T-helper 2 cell (primary cell): Measurements from ENCODE around the gene MC4R.
A peak's percentile ranks its signal among the peaks of the same experiment; 100 is the strongest.
"Not testable (repeated sequence)": the region's sequence is repeated elsewhere in the genome, so short reads cannot be mapped to it uniquely, and the experiment has no call there.

Source experiments
- DNase-seq, 5 experiments: peaks; one replicate each; pipeline versions ENCODE4 v3.0.0 to v3.0.0-alpha.2; 2012 to 2022
- total RNA-seq, 2 donors: gene quantifications; one replicate each; lab custom pipeline; 2026; lab: John Stamatoyannopoulos, UW

Gene MC4R
- 0 reads per million in 2 donors for total RNA-seq

GRCh38 chr18:60372596-60372995 is at the start of gene MC4R:
MC4R (minus strand) TSS chr18:60372775; CDS start chr18:60372349, 426 bp downstream.
- DNase-seq: no peak

- DNase-seq: not testable (repeated sequence)
These were observed 49.7 kb upstream of the MC4R start for GRCh38 chr18:60422306-60422705.

GRCh38 chr18:60421356-60422118 is 49.0 kb upstream of the MC4R start:
- DNase-seq: no peak

- no peak for DNase-seq
These were observed 45.4 kb upstream of the MC4R start for GRCh38 chr18:60417946-60418345.

GRCh38 chr18:60413944-60414547 is 41.5 kb upstream of the MC4R start:
- peak in 1 of 5 experiments; percentile 1 for DNase-seq

GRCh38 chr18:60411715-60412114 is 39.1 kb upstream of the MC4R start:
- no peak for DNase-seq

GRCh38 chr18:60406721-60407120 is 34.1 kb upstream of the MC4R start:
- DNase-seq: no peak

GRCh38 chr18:60404486-60405085 is 32.0 kb upstream of the MC4R start:
- DNase-seq: peak in 1 of 5 experiments; percentile 5

GRCh38 chr18:60401346-60401745 is 28.8 kb upstream of the MC4R start:
- no peak for DNase-seq

- DNase-seq: no peak
These were observed 19.1 kb upstream of the MC4R start for GRCh38 chr18:60391571-60392226.

- no peak for DNase-seq
These were observed 16.7 kb upstream of the MC4R start for GRCh38 chr18:60389314-60389713.

GRCh38 chr18:60385693-60386092 is 13.1 kb upstream of the MC4R start:
- no peak for DNase-seq

GRCh38 chr18:60383893-60384292 is 11.3 kb upstream of the MC4R start:
- no peak for DNase-seq

- DNase-seq: no peak
These were observed 5.3 kb upstream of the MC4R start for GRCh38 chr18:60377778-60378469.

GRCh38 chr18:60372132-60372531 is 443 bp downstream of the MC4R start:
- no peak for DNase-seq

- DNase-seq: no peak
These were observed 14.1 kb downstream of the MC4R start for GRCh38 chr18:60358516-60358915.

- DNase-seq: no peak
These were observed 21.6 kb downstream of the MC4R start for GRCh38 chr18:60350941-60351340.

GRCh38 chr18:60350150-60350549 is 22.4 kb downstream of the MC4R start:
- DNase-seq: no peak

GRCh38 chr18:60347526-60348045 is 25.0 kb downstream of the MC4R start:
- no peak for DNase-seq

GRCh38 chr18:60339018-60339417 is 33.6 kb downstream of the MC4R start:
- DNase-seq: no peak

GRCh38 chr18:60331890-60332289 is 40.7 kb downstream of the MC4R start:
- no peak for DNase-seq

GRCh38 chr18:60329131-60329530 is 43.4 kb downstream of the MC4R start:
- no peak for DNase-seq

- DNase-seq: no peak
These were observed 44.7 kb downstream of the MC4R start for GRCh38 chr18:60327880-60328279.
